Osteoblast (primary cell): ENCODE results near the gene RPA3. TPM values are rescaled to one million over a fixed set of nuclear protein-coding genes. Genes with fewer than 3 reads are reported as not detected.

Source experiments
- DNase-seq: peaks from one replicate; pipeline ENCODE4 v3.0.0; 2011; ENCODE audit warnings: low spot score, mixed read lengths; ENCODE audit not compliant: insufficient read length; ENCODE audit errors: missing footprints
- H2AFZ ChIP-seq: 2 replicates; pipeline ENCODE4 v1.6.0; 2011; ENCODE audit warnings: mild to moderate bottlenecking, low read length
- H3K27ac ChIP-seq: 2 replicates; pipeline ENCODE4 v1.5.1; 2011; ENCODE audit warnings: mild to moderate bottlenecking, low read depth, low read length, moderate library complexity
- H3K27me3 ChIP-seq: 2 replicates; pipeline ENCODE4 v1.6.0; 2012; ENCODE audit warnings: mild to moderate bottlenecking, control low read depth, inconsistent platforms, low read length, moderate library complexity; ENCODE audit not compliant: insufficient read depth
- H3K36me3 ChIP-seq: 2 replicates; pipeline ENCODE4 v1.5.1; 2011; ENCODE audit warnings: mild to moderate bottlenecking, low read length, control low read depth, moderate library complexity; ENCODE audit not compliant: insufficient read depth
- H3K4me1 ChIP-seq: 2 replicates; pipeline ENCODE4 v1.5.1; 2011; ENCODE audit warnings: mild to moderate bottlenecking, low read length, control low read depth, moderate library complexity; ENCODE audit not compliant: insufficient read depth
- H3K4me2 ChIP-seq: 2 replicates; pipeline ENCODE4 v1.6.0; 2011; ENCODE audit warnings: mild to moderate bottlenecking, low read length; ENCODE audit not compliant: insufficient read depth
- H3K4me3 ChIP-seq: fragments of 200-600 bp; sonication (generic); 3 replicates; pipeline ENCODE4 v1.5.1; 2012; ENCODE audit warnings: mild to moderate bottlenecking, low read length, inconsistent platforms; ENCODE audit not compliant: insufficient read depth
- H3K79me2 ChIP-seq: 2 replicates; pipeline ENCODE4 v1.6.0; 2012; ENCODE audit warnings: mild to moderate bottlenecking, low read length, control low read depth, inconsistent platforms; ENCODE audit not compliant: insufficient read depth
- H3K9me3 ChIP-seq: 2 replicates; pipeline ENCODE4 v1.5.1; 2011; ENCODE audit warnings: low read depth, low read length, control low read depth
- H4K20me1 ChIP-seq: 2 replicates; pipeline ENCODE4 v1.6.0; 2012; ENCODE audit warnings: mild to moderate bottlenecking, low read length, control low read depth; ENCODE audit not compliant: insufficient read depth
- CTCF ChIP-seq: IDR thresholded peaks from 2 replicates; pipeline ENCODE4 v1.5.1; 2011; ENCODE audit warnings: mild to moderate bottlenecking, low read depth, low read length, moderate library complexity; ENCODE audit errors: extremely low read depth
- total RNA-seq: library from RNA; depleted of rRNA; stranded (reverse); fragments of >200 nt; gene quantifications from 2 replicates; pipeline ENCODE4 v1.2.3, GENCODE V29; 2012

Gene RPA3
- total RNA-seq, 1 donor, result 16.6 TPM

DNA sequence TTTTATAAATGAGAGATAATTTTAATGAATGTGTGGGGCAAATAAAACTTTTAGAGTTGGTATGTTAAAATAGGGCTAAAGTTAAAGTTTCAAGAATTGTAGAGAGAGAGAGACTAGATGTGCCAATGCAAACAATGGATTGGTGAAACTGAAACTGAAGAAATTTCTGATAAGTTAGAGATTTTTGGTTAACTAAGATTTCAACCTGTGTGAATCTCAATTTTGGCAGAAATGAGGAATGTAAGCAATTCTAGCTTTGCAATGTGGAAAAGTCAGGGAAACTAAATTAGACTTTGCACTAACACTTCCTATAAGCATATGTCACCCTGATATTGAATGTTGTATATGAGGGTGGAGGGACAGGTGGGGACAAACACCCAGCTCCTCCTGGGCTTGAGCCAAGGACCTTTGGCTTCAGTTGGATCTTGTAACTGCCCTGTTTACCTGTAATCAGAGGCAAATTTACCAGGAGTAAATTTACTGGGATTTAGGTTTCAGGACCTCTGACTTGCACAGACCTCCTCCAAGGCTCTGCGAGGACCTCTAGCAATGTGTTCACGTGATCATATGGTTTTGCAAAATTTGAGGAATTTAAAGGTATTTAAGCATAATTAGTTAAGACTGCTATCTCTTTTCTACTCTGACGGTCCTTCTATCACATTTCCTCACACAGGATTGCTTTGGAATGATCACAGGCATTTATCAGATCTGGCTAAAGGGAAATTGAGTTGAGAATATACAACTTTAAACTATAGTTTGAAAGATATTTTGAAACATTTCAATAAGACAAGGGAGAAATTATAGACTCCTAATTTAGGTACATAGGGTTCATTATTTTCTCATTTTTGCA lies 33.1 kb upstream of the RPA3 start:
- H3K4me3 ChIP-seq, result peak overlapping the region; percentile 14
- H3K27ac ChIP-seq, result no peak overlapping the region
- no peak for DNase-seq
- H4K20me1 ChIP-seq, result no peaks in the 10 kb centered on the region
- H3K9me3 ChIP-seq, result no peaks in the 10 kb centered on the region
- H2AFZ ChIP-seq, result no peak overlapping the region
- H3K79me2 ChIP-seq, result no peaks in the 10 kb centered on the region
- H3K4me1 ChIP-seq, result no peaks in the 10 kb centered on the region
- peak overlapping the region; percentile 4 for H3K4me2 ChIP-seq
- no peaks in the 10 kb centered on the region for H3K36me3 ChIP-seq
- no peak for TF ChIP-seq CTCF
- no peaks in the 10 kb centered on the region for H3K27me3 ChIP-seq

GRCh38 chr7:7750571-7751242 lies 32.3 kb upstream of the RPA3 start:
- Histone ChIP-seq H2AFZ (no peak overlapping the region), H3K9me3 (no peaks in the 10 kb centered on the region), H3K4me3 (peak overlapping the region; percentile 14), H4K20me1 (no peaks in the 10 kb centered on the region), H3K27ac (no peak overlapping the region), H3K27me3 (no peaks in the 10 kb centered on the region), H3K4me2 (peak overlapping the region; percentile 4), H3K79me2 (no peaks in the 10 kb centered on the region), H3K36me3 (no peaks in the 10 kb centered on the region), H3K4me1 (no peaks in the 10 kb centered on the region)
- DNase-seq, result no peak
- no peak for TF ChIP-seq CTCF

- no peak overlapping the region for H2AFZ ChIP-seq
- H3K27me3 ChIP-seq, result no peaks in the 10 kb centered on the region
- no peak overlapping the region for H3K4me3 ChIP-seq
- no peak for TF ChIP-seq CTCF
- no peak overlapping the region for H3K27ac ChIP-seq
- H3K4me2 ChIP-seq, result no peak overlapping the region
- DNase-seq, result no peak
- no peaks in the 10 kb centered on the region for H3K79me2 ChIP-seq
- H3K9me3 ChIP-seq, result no peaks in the 10 kb centered on the region
- H4K20me1 ChIP-seq, result no peaks in the 10 kb centered on the region
- H3K4me1 ChIP-seq, result no peaks in the 10 kb centered on the region
- H3K36me3 ChIP-seq, result no peaks in the 10 kb centered on the region
These were observed 28.1 kb upstream of the RPA3 start for GRCh38 chr7:7746458-7746857.

DNA sequence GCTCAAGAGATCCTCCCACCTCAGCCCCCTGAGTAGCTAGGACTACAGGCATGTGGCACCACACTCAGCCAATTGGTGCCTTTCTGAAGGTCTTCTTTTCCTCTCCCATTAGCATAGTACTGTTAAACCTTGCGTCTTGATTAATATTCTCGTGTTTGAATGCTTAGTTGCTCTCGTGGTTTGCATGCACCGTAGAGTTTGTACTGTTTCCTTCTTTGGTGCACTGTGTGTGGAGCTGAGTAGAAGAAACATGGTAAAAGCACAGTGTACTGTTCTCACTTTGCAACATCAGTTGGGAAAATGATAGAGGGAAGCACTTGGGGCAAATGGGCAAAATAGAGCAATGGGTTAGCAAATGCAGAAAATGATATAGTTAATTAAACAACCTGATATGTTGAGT lies 27.6 kb upstream of the RPA3 start:
- Histone ChIP-seq H3K27ac (no peak overlapping the region), H3K9me3 (no peaks in the 10 kb centered on the region), H3K4me2 (no peak overlapping the region), H3K79me2 (no peaks in the 10 kb centered on the region), H3K4me3 (no peak overlapping the region), H2AFZ (no peak overlapping the region), H4K20me1 (no peaks in the 10 kb centered on the region), H3K4me1 (no peaks in the 10 kb centered on the region), H3K27me3 (no peaks in the 10 kb centered on the region), H3K36me3 (no peaks in the 10 kb centered on the region)
- no peak for TF ChIP-seq CTCF
- DNase-seq, result no peak
